T-helper 2 cell treated with Interferon-gamma antibody and Interleukin-4, amounts not matched to agents 5 μg/mL and 100 μg/mL, for 36 hours (primary cell): ENCODE results near the gene DEFB113.

ENCODE experiments used
- DNase-seq: peaks from one replicate; pipeline ENCODE4 v3.0.0; 2021; ENCODE audit warnings: low spot score
- H3K27ac Mint-ChIP-seq: one replicate; pipeline ENCODE4 v1.8.0; 2021; ENCODE audit warnings: mild to moderate bottlenecking, mixed read lengths
- H3K27me3 Mint-ChIP-seq: one replicate; pipeline ENCODE4 v1.8.0; 2021; ENCODE audit warnings: low read depth, mixed read lengths
- H3K36me3 Mint-ChIP-seq: one replicate; pipeline ENCODE4 v1.8.0; 2021; ENCODE audit warnings: low read depth, mixed read lengths
- H3K4me1 Mint-ChIP-seq: one replicate; pipeline ENCODE4 v1.8.0; 2021; ENCODE audit warnings: low read depth, mixed read lengths
- H3K4me3 Mint-ChIP-seq: one replicate; pipeline ENCODE4 v1.8.0; 2022; ENCODE audit warnings: mild to moderate bottlenecking, moderate library complexity, mixed read lengths
- H3K9me3 Mint-ChIP-seq: one replicate; pipeline ENCODE4 v1.8.0; 2021; ENCODE audit warnings: mixed read lengths

The DEFB113 gene

DNA sequence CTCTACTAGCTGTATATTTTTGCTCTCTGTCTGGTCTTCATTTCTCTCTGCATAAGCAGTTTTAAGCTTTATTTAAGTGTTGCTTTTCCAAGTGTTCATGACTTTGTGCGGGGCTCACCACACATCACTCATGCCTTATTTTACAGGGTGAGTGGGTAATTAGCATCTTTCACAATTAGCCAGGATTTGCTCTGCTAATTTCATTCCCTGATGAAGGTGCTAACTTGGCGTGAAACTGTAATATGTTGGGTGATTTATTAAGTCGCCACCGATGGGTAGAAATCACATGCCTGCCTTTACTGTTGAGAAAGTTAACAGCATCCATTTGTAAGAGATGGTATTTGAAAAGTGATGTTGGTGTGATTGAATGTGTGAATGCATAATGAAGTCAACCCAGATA, 50.2 kb downstream of the DEFB113 start:
- no peak overlapping the region for H3K4me3 Mint-ChIP-seq
- H3K4me1 Mint-ChIP-seq: no peaks in the 10 kb centered on the region
- H3K27me3 Mint-ChIP-seq: no peaks in the 10 kb centered on the region

GRCh38 chr6:49918787-49919186, 50.6 kb downstream of the DEFB113 start:
- no peaks in the 10 kb centered on the region for H3K27me3 Mint-ChIP-seq
- DNase-seq: no peak
- H3K27ac Mint-ChIP-seq: no peak overlapping the region
- H3K4me3 Mint-ChIP-seq: no peak overlapping the region
- H3K9me3 Mint-ChIP-seq: no peaks in the 10 kb centered on the region
- H3K36me3 Mint-ChIP-seq: no peaks in the 10 kb centered on the region
- no peaks in the 10 kb centered on the region for H3K4me1 Mint-ChIP-seq

More for the DNA sequence above, 50.2 kb downstream of the DEFB113 start:
- H3K9me3 Mint-ChIP-seq: no peaks in the 10 kb centered on the region
- no peak for DNase-seq
- H3K27ac Mint-ChIP-seq: no peak overlapping the region
- H3K36me3 Mint-ChIP-seq: no peaks in the 10 kb centered on the region
